GM18867 (cell line): ENCODE measurements around the gene COL13A1.

Source experiments
- ATAC-seq: cut with Tn5 transposase; IDR thresholded peaks from one replicate; pipeline ENCODE4 v1.9.1; 2021; ENCODE audit warnings: mild to moderate bottlenecking, moderate library complexity; ENCODE audit not compliant: unreplicated experiment

The COL13A1 gene

GRCh38 chr10:70000262-70000661, 198.6 kb downstream of the COL13A1 start:
- no peak for ATAC-seq

GRCh38 chr10:70007116-70007820, 205.6 kb downstream of the COL13A1 start:
- ATAC-seq, result no peak
